AG09309 (cell line): ENCODE measurements around the gene UQCC3.

Experiments
- DNase-seq: peaks from one replicate; pipeline ENCODE4 v3.0.0-alpha.2; 2010; ENCODE audit warnings: low read depth
- H3K4me3 ChIP-seq: 2 replicates; pipeline ENCODE4 v1.5.1; 2011; ENCODE audit warnings: mild to moderate bottlenecking, low read depth, low read length, moderate library complexity; ENCODE audit not compliant: control insufficient read depth
- CTCF ChIP-seq: IDR thresholded peaks from 2 replicates; pipeline ENCODE4 v1.5.1; 2011; ENCODE audit warnings: mild to moderate bottlenecking, low read depth, low read length, inconsistent platforms; ENCODE audit not compliant: insufficient read depth, control insufficient read depth; ENCODE audit errors: missing control alignments

Gene UQCC3

GRCh38 chr11:62709247-62710000 lies 38.0 kb downstream of the UQCC3 start:
- TF ChIP-seq CTCF = no peak
- peak; percentile 86 for DNase-seq
- peak overlapping the region; percentile 44 for H3K4me3 ChIP-seq

GRCh38 chr11:62710001-62710345 lies 38.5 kb downstream of the UQCC3 start:
- TF ChIP-seq CTCF = no peak
- DNase-seq = no peak
- peak overlapping the region; percentile 44 for H3K4me3 ChIP-seq

GRCh38 chr11:62712276-62712812 lies 40.9 kb downstream of the UQCC3 start:
- no peak for TF ChIP-seq CTCF
- H3K4me3 ChIP-seq = no peak overlapping the region
- DNase-seq = no peak

DNA sequence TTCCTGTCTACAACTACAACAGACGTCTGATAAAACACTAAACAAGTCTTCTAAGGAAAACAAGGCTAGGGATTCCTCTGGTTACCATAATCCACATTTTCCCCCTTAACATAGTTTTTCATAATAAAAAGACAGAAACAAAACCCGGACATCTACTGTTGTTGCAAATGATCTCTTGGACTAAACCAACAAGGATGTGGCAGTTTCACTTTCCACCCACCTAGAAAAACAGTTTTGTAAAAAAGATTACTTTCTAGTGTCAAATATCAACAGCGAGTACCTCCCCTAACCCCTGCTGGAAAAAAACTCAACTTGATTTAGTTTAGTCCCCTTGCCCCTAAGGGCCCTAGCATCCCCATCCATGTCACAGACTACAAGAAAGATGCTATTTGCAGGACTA lies 41.4 kb downstream of the UQCC3 start:
- no peak for DNase-seq
- H3K4me3 ChIP-seq = no peak overlapping the region
- TF ChIP-seq CTCF = no peak

GRCh38 chr11:62713343-62713742 lies 41.9 kb downstream of the UQCC3 start:
- no peak for DNase-seq
- TF ChIP-seq CTCF = no peak
- H3K4me3 ChIP-seq = no peak overlapping the region

GRCh38 chr11:62715150-62716130 lies 44.0 kb downstream of the UQCC3 start:
- no peak for DNase-seq
- TF ChIP-seq CTCF = no peak
- no peak overlapping the region for H3K4me3 ChIP-seq
